Right ventricle myocardium superior (tissue), 1 donor: ENCODE measurements around the gene SLC9A3. TPM values are rescaled to one million over a fixed set of nuclear protein-coding genes. Genes with fewer than 3 reads are reported as not detected.
A peak's percentile ranks its signal among the peaks of the same experiment; 100 is the strongest.

Experiments used
- ATAC-seq: fragments of 200-7000 bp; cut with Tn5 transposase; one replicate; pipeline ENCODE4 v1.9.1; 2020; ENCODE audit warnings: mild to moderate bottlenecking; ENCODE audit not compliant: poor library complexity
- DNase-seq: peaks from one replicate; pipeline ENCODE4 v3.0.0-alpha.2; 2020
- intact Hi-C: fragments of 100-400 bp; cut with DNase I; formaldehyde crosslinking; loops from one replicate; pipeline ENCODE4 v1.11.2; 2022
- total RNA-seq: library from RNA; stranded (reverse); fragmentation: NEBNext Ultra II Directional; extraction: Animal tissue kit (Norgen Biotek cat#: 25700); gene quantifications from one replicate; pipeline ENCODE4 v1.2.1, GENCODE V29; 2021
- donor health status: DM: no; HTN: yes; CAD: no; lungs with severe emphysema.

Gene SLC9A3
- total RNA-seq, 1 donor from 2014 or later = 0.91 TPM

- ATAC-seq (no peak), DNase-seq (peak; percentile 27)
- intact Hi-C loops = no loop called here
These were observed 17.5 kb upstream of the SLC9A3 start for GRCh38 chr5:541539-542318.

GRCh38 chr5:540906-541538 lies 16.8 kb upstream of the SLC9A3 start:
- intact Hi-C loops = no loop called here
- peak; percentile 32 for DNase-seq
- no peak for ATAC-seq

DNA sequence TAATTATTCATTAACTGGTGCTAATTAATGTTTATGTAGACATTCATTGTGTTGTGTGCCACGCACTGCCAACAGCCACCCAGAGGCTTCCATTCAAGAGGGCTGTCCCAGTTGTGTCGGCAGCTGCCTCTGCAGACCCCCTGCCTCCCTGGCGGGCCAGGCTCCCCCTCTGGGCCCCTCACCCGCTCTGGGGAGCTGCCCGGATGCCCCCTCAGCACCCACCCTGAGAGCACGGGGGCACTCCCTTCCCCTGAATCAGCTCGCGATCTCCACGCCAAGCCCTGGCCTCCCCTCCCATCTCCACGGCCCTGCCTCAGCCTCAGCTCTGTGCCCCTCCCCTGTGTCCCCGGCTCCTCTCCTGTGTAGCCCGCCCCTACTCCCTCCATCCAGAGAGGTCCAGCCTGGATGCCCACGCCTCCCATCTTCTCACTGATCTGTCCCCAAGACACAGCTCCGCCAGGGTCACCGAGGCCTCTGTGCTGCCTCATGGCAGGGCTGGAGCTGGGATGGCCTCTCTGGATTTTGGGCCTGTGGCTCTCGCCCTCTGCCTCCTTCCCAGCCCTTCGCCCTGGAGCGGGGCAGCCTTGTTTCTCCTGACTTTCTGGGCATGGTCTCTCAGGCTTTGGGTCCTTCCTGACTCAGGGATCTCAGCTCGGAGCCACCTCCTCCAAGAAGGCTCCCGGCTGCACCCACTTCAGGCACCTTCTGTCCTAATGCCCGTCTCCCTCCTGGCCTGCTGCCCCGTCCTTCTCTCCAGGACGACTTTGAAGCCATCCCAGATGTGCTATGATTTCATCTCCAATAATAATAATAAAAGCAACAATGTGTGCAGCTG lies 16.0 kb upstream of the SLC9A3 start:
- intact Hi-C loops = no loop called here
- DNase-seq = peak; percentile 23
- no peak for ATAC-seq

DNA sequence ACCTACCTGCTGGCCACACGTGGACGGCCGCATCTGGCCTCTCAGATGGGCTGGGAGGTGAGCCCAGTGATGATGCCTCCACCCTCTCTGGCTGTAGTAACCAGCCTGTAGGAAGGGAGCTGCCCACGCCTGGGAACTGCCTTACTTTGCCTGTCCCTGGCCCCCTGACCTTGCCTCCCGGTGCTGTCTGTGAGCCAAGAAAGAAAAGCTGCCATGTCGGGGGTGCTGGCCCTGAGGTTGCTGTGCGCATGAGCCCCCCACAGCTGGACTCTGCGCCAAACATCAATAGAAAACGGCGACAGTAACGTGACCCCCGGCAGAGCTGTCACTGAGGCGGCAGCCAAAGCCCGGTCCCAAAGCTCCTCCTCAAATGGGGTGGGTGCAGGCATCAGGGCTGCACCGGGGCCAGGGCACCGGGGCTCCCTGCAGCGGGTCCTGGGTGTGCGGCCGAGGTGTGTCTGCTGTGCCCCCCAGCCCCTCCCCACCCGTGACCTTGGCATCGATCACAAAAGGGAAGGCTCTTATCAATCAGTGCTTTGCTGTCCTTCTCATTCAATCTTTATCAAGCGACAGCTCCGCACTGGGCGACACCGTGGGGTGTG lies 15.3 kb upstream of the SLC9A3 start:
- DNase-seq (peak; percentile 36), ATAC-seq (no peak)
- intact Hi-C loops = no loop called here

GRCh38 chr5:538801-539468 lies 14.7 kb upstream of the SLC9A3 start:
- intact Hi-C loops = no loop called here
- ATAC-seq (no peak), DNase-seq (peak; percentile 24)

- peak; percentile 25 for DNase-seq
- intact Hi-C loops = no loop called here
- ATAC-seq = no peak
These were observed 14.1 kb upstream of the SLC9A3 start for GRCh38 chr5:538271-538771.

DNA sequence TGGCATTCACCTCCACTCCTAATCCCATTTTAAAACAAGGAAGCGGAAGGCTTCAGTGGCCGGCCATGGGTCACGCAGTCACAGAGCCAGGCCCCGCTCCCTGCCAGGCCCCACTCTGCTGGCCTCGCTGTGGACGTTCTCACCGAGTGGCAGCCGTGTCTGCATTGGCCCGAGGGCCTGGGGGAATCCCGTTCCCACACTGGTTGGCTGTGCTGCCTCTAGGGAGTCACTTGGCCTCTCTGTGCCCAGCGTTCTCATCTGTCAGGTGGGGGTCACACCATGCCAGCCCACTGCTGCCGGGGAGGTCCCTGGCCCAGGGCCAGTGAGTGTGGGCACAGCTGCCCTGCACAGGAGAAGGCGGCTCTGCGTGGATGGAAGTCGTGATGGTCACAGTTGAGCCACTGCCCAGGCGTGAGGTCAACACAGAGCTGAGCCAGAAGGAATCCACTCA lies 13.4 kb upstream of the SLC9A3 start:
- intact Hi-C loops = no loop called here
- no peak for ATAC-seq

GRCh38 chr5:537098-537497 lies 12.8 kb upstream of the SLC9A3 start:
- DNase-seq = peak; percentile 31
- intact Hi-C loops = no loop called here

More for the DNA sequence above, 13.4 kb upstream of the SLC9A3 start:
- DNase-seq = peak; percentile 36

DNA sequence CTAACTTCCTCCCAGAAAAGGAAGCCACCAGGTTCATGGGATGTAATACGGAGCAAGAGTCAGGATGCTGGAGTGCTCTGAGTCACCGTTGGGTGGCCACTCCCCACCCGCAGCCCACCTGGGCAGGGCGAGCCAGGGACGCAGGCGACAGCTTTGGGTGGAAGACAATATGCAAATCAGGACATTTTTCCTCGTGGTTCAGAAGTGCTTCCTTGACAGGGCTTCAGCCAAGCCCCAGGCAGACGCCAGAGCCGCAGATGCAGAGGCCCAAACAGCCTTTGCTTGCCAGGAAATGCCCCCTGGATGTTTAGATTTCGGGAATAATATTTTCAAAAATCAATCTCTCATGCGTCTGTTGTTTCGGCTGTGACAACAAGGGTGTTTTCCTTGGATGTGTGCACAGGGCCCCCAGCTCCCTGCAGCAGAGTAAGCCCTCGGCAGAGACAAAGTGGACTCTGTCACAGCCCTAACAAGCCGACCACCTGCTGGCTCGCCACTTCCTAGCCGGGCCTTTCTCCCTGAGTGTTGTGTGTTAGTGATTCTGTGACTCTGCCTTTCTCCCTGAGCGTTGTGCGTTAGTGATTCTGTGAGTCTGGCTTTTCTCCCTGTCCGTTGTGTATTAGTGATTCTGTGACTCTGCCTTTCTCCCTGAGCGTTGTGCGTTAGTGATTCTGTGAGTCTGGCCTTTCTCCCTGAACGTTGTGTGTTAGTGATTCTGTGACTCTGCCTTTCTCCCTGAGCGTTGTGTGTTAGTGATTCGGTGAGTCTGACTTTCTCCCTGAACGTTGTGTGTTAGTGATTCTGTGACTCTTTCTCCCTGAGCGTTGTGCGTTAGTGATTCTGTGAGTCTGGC lies 11.8 kb upstream of the SLC9A3 start:
- intact Hi-C loops = no loop called here
- ATAC-seq = no peak
- no peak for DNase-seq

More at GRCh38 chr5:537098-537497, 12.8 kb upstream of the SLC9A3 start:
- no peak for ATAC-seq

DNA sequence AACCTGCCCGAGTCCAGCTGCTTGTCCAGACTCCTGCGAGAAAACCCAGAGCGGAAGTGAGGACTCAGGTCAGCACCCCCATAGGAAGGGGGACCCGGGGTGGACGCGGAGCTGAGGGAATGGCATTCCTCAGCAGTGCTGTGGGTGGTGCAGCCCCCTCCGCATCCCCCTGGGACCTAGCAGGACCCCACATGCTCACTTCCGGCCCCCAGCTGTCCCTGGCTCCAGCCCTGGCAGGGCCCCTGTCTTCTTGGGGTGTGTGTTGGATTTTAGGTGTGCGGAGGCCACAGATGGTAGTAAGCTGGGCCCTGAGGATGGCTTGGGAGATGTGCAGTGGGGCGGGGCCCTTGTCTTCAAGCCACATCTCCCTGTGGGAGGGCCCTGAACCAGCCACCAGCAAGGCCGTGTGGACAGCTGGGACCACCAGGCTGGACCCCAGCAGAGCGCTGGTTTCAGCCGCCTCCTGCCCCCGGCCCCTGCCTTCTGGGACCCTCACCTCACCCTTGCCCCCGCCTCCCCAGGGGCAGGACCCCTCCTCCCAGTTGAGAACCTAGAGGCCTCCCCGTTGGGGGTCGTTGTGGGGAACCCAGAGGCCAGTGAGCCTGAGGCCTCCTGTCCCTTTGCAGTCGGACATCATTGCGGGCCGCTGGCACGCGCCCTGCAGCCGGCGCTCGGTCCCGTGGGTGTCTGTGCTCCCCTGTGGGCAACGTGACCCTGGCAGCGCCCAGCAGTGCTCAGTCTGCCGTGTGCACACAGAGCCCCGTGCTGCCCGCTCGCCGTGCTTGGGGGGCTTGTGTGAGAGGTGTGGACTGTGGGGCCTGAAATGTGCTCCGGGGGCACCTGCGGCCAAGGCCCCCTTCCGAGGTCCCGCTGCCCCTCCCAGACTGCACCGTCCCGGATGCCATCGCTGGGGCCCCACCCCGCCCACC lies 10.8 kb upstream of the SLC9A3 start:
- intact Hi-C loops = no loop called here
- DNase-seq (peak; percentile 22), ATAC-seq (no peak)

DNA sequence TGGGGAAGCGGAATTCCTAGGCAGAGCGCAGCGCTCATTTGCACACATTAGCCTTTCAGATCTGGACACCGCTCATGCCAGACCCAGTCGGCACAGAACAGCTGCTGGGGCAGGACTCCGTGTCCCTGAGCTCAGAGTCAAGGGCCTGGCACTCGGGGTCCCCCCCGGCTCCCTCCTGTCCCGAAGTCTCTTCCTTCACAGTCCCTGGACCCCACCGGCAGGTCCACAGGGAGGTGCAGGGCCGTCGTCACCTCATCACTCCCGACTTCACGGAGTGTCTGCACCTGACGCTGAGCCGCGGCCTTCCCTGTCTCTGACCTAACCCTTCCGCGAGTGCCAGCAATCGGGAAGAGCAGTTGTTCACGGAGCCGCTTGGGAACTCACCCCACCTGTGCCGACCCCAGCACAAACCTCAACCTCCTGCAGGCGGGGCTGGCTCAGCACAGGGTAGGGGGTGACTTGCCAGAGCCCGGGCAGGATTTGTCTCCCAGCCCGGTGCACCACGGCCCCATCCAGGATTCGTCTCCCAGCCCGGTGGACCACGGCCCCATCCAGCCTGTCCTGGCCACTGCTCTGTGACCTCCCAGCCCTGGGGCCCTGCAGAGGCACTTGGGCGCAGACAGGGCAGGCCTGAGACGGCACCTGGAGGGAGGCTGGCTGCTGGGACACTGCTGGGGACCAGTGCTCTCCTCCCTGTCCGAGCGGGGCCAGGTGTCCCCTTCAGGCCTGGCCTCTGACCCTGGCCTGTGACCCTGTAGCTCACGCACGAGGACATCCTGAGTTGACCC lies 9.9 kb upstream of the SLC9A3 start:
- intact Hi-C loops = no loop called here

GRCh38 chr5:533243-533954 lies 9.2 kb upstream of the SLC9A3 start:
- no peak for ATAC-seq
- peak; percentile 29 for DNase-seq
- intact Hi-C loops = no loop called here

More for the DNA sequence above, 9.9 kb upstream of the SLC9A3 start:
- ATAC-seq (no peak), DNase-seq (peak; percentile 26)

GRCh38 chr5:532521-533242 lies 8.4 kb upstream of the SLC9A3 start:
- intact Hi-C loops = no loop called here
- DNase-seq (peak; percentile 28), ATAC-seq (no peak)

DNA sequence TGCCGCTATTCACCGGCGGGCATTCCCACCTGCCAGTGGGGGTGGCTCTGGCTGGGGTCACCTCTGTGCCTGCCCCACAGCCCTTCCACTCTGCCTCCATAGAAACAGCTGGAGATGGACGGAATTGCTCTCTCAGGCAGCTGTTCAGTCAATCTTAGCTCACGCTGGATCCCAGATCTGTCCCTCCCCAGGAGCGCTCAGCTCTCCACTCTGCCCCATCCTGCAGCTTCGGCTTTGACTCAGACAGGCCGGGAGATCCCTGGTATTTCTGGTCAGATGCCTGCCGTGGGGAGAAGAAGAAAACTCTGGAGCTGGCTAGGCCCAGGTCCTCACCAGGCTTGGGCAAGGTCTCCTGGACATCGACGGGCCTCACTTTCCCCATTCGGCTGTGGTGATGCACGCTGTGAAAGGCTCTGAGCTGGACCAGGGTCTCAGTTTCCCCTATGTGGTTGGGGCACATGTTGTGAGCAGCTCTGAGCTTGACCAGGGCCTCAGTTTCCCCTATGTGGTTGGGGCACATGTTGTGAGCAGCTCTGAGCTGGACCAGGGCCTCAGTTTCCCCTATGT lies 7.6 kb upstream of the SLC9A3 start:
- DNase-seq (peak; percentile 10), ATAC-seq (no peak)
- intact Hi-C loops = no loop called here
